ENCODE data around the gene DYNLRB1.

The DYNLRB1 gene

DNA sequence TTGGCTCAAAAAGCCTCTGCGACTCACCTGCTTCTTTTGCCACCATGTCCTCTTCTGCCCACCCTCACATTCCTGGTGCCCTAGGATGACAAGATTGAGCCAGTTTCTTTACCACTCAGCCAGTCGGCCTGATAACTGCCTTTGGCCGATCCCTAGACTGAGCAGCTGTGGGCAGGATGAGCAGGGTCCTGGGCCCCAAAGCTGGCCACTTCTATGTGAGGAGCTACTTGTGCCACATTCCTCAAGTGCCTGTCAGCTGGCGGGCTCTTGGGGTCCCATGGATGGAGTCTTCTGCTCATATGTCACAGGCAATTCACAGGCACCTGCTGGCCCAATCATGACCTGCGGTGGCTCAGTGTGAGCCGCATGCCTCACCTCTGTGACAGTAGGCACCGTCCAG, 16.5 kb downstream of the DYNLRB1 start:
- Histone ChIP-seq H3K27me3 (no peaks in the 10 kb centered on the region), H3K4me1 (peaks cover 0 to 19% (median 15%) of the 10 kb centered on the region in 4 donors), H3K9me3 (no peaks in the 10 kb centered on the region), H3K4me3 (no peak overlapping the region), H3K36me3 (peaks cover 69 to 97% (median 87%) of the 10 kb centered on the region in 3 donors), H3K27ac (no peak overlapping the region)
- intact Hi-C loops (cut with DNase I; ENCODE audit: low total_unique reads), result no loop called here
- no peak for TF ChIP-seq CTCF (IDR thresholded peaks at IDR 0.05)
- DNase-seq, result peak in 1 of 2 donors; percentile 40

DNA sequence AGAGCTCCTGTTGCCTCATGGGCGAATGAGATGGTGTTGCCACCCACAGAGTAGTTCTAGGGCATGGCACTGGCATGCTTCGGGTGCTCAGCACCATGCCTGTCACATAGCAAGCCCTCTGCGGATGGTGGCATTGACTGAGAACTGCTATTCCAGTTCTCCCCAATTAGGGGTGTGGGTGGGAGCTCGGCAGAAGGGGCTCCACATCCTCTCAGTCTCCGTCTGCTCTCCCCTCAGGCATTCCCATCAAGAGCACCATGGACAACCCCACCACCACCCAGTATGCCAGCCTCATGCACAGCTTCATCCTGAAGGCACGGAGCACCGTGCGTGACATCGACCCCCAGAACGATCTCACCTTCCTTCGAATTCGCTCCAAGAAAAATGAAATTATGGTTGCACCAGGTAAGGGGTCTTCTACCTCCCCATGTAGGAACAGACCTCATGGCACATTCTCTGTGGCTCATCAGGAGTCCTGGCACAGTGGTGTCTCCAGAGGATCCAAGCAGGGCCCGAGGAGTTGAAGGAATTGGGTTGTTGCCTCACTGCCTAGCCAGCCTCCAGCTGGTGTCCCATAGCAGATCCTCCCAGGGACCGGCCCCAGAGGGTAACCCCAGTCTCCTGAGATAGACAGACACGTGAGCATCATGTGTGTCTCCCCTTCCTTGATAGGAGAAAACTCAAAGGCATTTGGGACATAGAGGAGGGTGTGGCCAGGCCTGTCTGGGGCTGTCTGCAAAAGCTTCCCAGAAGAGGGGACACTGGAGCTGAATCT, 18.4 kb downstream of the DYNLRB1 start:
- Histone ChIP-seq H3K36me3 (peaks cover 56 to 94% (median 87%) of the 10 kb centered on the region in 3 donors), H3K27me3 (no peaks in the 10 kb centered on the region), H3K9me3 (no peaks in the 10 kb centered on the region), H3K27ac (no peak overlapping the region), H3K4me1 (peaks cover 0 to 6% (median 5%) of the 10 kb centered on the region in 4 donors), H3K4me3 (no peak overlapping the region)
- intact Hi-C loops (cut with DNase I; ENCODE audit: low total_unique reads), result no loop called here
- DNase-seq, result peak in 1 of 2 donors; percentile 11
- no peak for TF ChIP-seq CTCF (IDR thresholded peaks at IDR 0.05)

DNA sequence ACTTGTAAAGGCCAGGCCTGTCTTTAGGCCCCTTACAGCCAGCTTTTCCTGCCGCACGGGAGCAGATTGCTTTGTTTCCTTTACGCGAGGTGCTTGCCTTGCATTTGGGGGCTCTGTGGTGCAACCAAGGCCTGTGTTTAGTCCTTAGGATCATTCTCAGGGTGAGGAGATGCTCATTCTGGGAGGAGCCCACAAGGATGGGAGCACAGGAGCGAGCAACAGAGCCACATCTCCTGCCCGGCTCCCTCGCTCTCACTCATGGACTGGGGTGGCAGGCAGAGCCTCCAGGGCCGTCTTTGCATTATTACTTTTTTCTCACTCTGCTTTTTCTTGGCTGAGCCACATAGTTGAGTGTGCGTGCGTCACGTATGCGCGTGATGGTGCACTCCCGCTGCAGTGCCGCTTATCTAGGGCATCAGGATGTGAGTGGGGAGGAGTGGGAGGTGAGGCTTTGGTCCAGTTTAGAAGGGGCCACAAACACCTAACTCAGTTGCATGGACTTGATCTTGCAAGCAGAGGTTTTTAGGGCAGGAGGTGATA, 19.1 kb downstream of the DYNLRB1 start:
- no peaks in the 10 kb centered on the region for H3K27me3 ChIP-seq
- no peak for DNase-seq
- no peaks in the 10 kb centered on the region for H3K9me3 ChIP-seq
- TF ChIP-seq CTCF (IDR thresholded peaks at IDR 0.05), result no peak
- no peak overlapping the region for H3K4me3 ChIP-seq
- intact Hi-C loops (cut with DNase I; ENCODE audit: low total_unique reads), result no loop called here
- no peaks in the 10 kb centered on the region for H3K4me1 ChIP-seq
- H3K27ac ChIP-seq, result no peak overlapping the region
- H3K36me3 ChIP-seq, result peaks cover 58 to 94% (median 87%) of the 10 kb centered on the region in 3 donors

GRCh38 chr20:34535857-34536256, 19.6 kb downstream of the DYNLRB1 start:
- peaks cover 63 to 94% (median 88%) of the 10 kb centered on the region in 3 donors for H3K36me3 ChIP-seq
- no peaks in the 10 kb centered on the region for H3K27me3 ChIP-seq
- no peak overlapping the region for H3K4me3 ChIP-seq
- DNase-seq, result no peak
- TF ChIP-seq CTCF (IDR thresholded peaks at IDR 0.05), result no peak
- H3K4me1 ChIP-seq, result no peaks in the 10 kb centered on the region
- intact Hi-C loops (cut with DNase I; ENCODE audit: low total_unique reads), result no loop called here
- no peaks in the 10 kb centered on the region for H3K9me3 ChIP-seq
- no peak overlapping the region for H3K27ac ChIP-seq

DNA sequence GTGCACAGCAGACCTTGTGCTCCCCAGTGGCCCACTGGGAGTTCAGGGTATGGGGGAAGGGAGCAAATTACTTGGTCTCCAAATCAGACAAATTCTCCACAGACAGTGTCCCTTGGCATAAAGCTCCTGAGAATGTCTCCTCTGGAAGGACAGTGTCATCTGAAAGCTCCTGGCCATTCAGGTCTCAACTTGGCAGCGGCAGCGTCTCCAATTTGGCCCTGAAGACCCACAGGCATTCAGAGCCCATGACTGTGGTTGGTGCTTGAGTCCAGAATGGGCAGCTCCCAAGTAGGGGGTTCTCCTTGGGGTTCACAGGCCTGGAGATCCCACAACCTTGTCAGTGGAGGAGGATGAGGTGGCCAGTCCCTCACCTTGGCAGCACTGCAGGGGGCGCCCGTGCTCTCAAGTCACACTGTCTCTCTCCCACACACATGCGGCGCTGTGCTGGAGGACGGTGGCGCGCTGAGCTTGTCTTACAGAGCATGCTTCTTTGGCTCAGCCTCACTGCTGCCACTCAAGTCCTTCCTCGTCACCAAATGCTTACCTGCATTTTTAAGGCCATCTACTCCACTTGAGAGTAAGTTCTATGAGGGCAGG, 20.7 kb downstream of the DYNLRB1 start:
- intact Hi-C loops (cut with DNase I; ENCODE audit: low total_unique reads), result no loop called here
- H3K36me3 ChIP-seq, result peaks cover 74 to 95% (median 94%) of the 10 kb centered on the region in 3 donors

More for the DNA sequence above, 20.7 kb downstream of the DYNLRB1 start:
- TF ChIP-seq CTCF (IDR thresholded peaks at IDR 0.05), result peak; percentile 12 to 15
- H3K9me3 ChIP-seq, result no peaks in the 10 kb centered on the region
- DNase-seq, result peak in 1 of 2 donors; percentile 37
- no peak overlapping the region for H3K27ac ChIP-seq
- no peaks in the 10 kb centered on the region for H3K4me1 ChIP-seq
- H3K27me3 ChIP-seq, result no peaks in the 10 kb centered on the region
- H3K4me3 ChIP-seq, result no peak overlapping the region
